Stimulated activated CD8-positive, alpha-beta memory T cell treated with anti-CD3 and anti-CD28 coated beads, Interleukin-15, amount 100 ng/mL, for 24 hours (primary cell): ENCODE data around the gene BAG1.

ENCODE experiments used
- DNase-seq: peaks from one replicate; pipeline ENCODE4 v3.0.0-alpha.2; 2020; ENCODE audit warnings: low read depth

The BAG1 gene

GRCh38 chr9:33242609-33243134 lies 21.8 kb downstream of the BAG1 start:
- DNase-seq: no peak

DNA sequence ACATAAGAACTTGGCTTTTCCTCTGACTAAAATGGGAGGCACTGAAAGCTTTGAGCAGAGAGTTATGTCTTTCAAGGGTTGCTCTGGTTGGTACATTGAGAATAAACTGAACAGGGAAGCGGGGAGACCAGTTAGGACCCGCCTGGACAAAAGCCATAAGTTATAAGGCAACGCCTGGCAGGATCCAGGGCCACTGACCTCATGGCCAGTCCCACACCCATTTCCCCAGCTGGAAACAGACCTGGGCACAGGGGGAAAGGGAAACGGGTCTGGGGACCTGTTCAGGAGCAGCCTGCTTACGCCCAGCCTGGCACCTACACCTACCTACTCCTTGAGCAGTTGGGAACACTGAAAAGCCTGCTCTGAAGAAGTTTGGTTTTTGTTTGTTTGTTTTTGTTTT lies 23.2 kb downstream of the BAG1 start:
- DNase-seq: no peak

DNA sequence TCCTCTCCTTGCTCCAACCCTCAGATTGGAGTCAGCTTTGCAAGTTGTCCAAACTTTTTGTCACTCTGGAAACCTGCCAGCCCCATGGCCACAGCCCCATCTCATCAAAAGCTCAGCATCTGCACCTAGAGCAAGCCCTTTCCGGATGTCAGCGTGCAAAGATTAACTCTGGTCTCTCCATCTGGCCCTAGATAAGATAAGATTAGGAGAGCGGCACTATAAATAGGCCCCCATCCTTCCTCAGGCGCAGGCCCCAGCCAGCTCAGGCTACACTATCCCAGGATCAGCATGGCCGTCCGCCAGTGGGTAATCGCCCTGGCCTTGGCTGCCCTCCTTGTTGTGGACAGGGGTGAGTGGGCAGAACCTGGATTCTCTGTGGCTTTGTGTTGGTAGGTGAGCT lies 24.6 kb downstream of the BAG1 start, which contains the start of gene SPINK4:
Gene SPINK4, plus strand, starts transcription at position 247 of the 400 bp plus-strand sequence. Its CDS starts 42 bp downstream, at position 289.
- DNase-seq: no peak

- no peak for DNase-seq
Measured at GRCh38 chr9:33236571-33236970, 27.9 kb downstream of the BAG1 start.

DNA sequence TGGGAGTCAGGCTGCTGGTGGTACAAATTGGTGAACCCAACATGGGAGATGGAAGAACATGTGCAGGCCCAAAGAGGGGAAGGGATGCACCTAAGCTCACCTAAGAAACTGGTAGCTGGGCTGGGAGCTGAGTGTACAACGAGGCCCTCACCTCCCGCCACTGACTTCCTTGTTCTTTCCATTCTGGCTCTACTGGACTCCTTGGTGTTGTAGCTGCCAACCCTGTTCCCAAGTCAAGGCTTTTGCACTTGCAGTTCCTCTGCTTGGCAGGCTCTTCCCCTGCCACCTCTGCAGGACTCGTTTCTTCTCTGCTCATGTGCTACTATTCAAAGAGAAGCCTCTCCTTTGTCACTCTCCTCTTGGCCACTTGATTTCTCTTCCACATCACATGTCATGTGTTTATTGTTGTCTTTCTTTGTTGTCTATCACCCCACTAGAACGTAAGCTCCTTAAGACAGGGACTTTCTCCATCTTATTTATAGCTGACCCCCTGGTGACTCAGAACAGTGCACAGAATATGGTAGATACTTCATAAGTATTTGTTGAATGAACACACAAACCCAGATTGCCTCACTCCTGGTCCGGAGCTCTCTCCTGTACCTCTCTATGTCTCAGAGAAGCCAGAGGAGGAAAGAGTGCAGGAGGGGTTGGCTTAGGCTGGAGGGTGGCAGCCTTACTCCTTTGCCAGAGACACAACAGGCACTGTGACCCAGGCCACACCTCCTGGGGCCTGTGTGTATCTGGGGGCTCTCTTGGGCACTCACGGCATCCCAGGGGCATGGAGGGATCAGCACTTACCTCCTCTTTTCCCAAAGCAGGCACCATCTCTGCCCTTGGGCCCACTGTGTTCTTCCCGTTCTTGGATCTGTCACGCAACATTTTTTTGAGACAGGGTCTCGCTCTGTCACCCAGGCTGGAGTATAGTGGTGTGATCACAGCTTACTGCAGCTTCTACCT lies 29.7 kb downstream of the BAG1 start:
- no peak for DNase-seq

DNA sequence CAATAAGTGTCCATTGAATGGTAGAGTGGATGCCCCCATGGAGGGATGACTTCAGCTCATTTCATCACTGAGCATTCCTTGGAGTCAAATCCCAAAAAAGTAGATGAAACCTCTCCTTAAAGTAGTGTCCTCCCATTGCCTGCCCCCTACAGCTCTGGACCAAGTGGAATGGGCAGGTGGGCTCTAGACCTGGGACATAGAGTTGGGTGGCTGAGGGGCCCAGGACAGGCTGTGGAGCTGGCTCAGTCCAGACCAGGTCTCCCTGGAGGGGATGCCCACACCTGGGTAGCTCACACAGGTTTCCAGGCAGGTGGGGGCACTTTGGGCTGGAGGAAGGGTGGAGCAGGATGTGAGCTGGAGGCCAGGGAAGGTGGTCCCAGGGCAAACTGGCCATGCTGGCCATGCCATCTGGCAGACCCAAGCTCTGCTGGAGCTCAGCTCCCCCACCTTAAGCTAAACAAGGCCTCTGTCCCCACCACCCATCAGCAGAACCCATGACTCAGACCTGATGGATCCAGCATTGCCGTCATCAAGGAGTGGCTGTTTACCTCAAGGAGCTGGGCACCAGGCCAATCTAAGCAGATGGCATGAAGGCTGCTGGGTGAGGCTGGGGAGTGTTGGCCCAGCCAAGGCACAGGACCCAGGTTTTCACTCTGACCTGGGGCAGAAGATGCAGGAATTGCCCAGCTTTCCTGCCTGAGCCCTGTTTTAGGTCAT lies 30.7 kb downstream of the BAG1 start:
- DNase-seq: no peak

GRCh38 chr9:33232815-33233214 lies 31.7 kb downstream of the BAG1 start:
- no peak for DNase-seq

GRCh38 chr9:33231623-33231942 lies 32.9 kb downstream of the BAG1 start:
- no peak for DNase-seq

DNA sequence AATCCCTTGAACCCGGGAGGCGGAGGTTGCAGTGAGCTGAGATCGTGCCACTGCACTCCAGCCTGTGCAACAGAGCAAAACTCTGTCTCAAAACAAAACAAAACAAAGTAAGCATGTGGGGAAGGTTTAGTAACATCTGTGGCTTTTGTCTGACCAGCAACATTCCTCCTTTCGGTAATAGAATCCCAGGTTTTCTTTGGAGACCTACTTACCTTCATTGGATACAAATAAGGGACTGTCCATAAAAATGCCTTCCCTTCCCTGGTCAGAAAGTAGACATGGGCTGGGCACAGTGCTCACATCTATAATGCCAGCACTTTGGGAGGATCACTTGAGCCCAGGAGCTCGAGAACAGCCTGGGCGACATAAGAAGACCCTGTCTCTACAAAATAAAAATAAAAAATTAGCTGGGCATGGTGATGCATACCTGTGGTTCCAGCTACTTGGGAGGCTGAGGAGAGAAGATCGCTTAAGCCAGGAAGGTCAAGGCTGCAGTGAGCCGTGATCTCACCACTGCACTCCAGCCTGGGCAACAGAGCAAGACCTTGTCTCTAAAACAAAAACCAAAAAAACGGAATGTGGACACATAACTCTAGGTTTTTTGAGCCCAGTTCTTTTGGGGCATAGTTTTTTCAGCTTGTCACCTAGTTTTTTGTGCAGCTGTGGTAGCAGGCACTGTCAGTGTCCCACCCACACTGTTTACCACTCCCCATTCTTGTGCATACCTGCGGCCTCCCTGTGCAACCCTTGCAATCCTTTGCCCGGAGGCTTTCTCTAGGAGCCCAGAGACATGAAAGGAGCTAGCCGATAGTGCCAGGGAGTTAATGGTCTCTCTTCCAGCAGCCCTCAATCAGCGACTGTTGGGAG lies 33.5 kb downstream of the BAG1 start:
- DNase-seq: no peak

- DNase-seq: no peak
Measured at GRCh38 chr9:33229359-33230114, 35.0 kb downstream of the BAG1 start.

DNA sequence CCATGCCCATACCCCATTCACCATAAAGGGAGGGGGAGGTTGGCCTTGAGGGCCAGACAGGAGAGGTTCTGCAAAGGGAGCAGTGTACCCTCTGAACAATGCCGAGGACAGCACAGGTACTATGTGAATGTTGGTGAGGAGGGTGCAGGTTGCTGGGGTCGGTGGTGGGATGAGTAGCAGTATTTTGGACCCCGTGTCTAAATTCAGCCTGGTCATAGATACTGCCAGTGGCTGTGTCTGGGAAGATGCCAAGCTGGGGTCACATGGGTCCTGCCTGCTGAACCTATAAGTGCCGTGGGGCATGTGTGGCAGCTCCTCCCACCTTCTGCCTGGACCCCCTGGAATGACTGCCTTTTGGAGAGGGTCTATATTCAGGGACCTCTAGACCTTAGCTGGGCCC lies 35.9 kb downstream of the BAG1 start:
- no peak for DNase-seq

DNA sequence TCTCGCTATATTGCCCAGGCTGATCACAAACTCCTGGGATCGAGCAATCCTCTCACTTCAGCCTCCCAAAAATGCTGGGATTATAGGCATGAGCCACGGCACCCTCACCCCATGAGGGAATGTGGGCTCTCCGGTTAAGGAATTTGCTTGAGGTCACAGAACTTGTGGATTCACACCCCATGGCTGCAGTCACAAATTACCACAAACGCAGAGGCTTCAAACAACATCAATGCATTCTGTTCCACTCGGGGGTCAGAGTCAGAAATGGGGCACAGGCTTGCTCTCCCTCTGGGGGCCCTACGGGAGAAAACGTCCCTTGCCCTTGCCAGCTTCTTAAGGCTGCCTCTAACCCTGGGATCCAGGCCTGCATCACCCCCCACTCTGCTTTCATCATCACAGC lies 36.8 kb downstream of the BAG1 start:
- DNase-seq: no peak

DNA sequence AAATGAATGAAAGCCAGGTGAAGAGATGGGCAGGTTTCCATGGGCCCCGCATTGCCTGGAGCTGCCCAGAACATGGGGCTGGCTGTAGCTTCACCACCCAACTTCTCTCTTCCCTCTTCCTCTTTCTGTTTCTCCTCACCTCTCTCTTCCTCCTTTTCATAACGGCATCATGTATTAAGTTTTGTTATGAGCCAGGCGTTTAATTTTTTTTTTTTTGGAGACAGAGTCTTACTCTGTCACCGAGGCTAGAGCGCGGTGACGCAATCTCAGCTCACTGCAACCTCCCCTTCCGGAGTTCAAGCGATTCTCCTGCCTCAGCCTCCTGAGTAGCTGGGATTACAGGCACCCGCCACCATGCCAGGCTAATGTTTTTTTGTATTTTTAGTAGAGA lies 37.5 kb downstream of the BAG1 start:
- no peak for DNase-seq

- peak; percentile 16 for DNase-seq
Measured at GRCh38 chr9:33225319-33226147, 39.0 kb downstream of the BAG1 start.

DNA sequence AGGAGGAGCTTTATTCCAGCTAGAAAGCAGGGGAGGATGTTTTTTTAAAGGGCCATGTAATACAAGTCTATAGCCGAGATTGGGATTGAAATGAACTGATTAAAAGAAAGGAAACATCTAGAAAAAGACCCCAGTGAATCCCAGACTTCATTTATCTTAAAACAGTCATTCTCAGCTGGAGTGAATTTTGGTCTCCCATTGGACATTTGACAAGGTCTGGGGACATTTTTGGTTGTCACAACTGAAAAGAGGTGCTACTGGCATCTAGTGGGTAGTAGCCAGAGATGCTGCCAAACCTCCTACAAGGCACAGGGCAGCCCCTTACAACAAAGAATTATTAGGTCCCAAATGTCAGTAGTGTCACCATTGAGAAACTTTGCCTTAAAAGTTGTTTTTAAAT lies 40.8 kb downstream of the BAG1 start:
- no peak for DNase-seq

DNA sequence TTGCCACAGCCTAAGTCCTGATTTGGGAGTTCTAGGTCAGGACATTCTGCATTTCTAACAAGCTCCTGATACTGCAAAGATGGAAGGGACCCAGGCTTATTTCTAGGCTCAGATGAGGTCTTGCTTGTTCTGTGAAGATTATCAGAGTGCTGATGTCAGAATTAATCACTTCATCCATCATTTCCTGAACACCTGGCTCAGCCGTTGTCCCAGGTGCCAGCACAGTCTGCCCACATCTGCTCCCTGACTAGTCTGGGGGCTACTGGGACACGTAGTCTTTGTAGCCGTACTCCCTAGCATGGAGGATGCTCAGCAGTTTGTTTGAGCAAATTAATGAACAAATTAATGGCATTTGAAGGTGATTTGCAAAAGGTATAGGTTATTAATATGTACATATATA lies 42.5 kb downstream of the BAG1 start:
- no peak for DNase-seq

DNA sequence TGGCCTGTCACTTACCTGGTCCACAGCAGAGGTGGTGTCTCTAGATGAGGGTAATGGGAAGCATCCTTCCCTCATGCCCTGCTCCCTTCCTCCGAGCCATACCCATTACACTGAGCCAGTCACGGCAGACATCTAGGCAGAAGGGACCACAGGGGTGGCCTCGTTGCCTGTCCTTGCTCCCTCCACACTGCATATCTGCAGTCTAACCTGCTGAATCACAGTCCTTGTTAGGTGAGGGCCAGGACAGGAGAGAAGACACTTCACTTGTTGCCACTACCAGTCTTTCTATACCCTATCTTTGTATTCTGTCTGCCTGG lies 43.0 kb downstream of the BAG1 start:
- no peak for DNase-seq

DNA sequence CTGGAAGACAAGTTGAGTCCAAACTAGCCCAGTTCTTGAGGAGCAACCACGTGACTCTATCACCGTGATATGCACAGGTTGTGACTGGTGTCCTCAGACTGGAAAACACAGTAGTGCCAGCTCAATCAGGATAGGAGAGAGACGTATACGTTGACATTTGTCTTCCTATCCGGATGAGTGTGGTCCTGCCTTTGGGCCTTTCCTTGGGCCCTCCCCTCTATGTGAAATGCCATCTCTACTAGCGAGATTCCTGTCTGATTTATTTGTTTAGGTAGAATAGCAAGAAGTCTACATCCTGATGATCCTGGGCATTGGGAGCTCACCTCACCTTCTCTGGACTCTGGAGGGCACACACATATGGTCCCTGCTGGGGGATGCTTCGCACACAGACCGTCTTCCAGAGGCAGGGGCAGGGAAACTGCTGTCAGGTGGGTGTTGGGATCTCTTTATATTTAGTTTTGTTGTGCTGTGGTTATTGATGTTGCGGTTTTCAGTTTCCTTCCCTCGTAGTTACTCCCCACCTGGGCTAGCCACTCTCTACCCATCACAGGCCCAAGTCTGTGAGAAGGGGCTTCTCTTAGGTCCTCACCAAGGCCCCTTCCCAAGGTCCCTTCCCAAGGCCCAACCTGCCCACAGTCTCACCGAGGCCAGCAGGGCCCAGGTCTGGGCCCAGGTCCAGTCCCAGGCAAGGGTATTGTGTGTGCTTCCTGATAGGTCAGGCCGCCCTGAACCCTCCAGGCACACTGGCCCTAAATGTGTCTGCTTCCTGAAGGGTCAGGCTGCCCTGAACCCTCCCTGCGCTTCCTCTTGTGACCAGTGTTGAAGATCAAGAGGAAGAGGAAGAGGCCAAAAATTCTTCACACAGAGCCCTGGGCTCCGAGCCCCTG lies 43.6 kb downstream of the BAG1 start:
- no peak for DNase-seq

- DNase-seq: no peak
Measured at GRCh38 chr9:33211695-33212393, 52.7 kb downstream of the BAG1 start.
